Breast epithelium (tissue), 4 donors: ENCODE results near the gene AMER3. TPM values are rescaled to one million over a fixed set of nuclear protein-coding genes. Genes with fewer than 3 reads are reported as not detected.

ENCODE experiments used
- DNase-seq, 2 donors: peaks; one replicate each; pipeline ENCODE4 v3.0.0-alpha.2; 2019; ENCODE audit warnings: low spot score in 2 of 2
- H3K27ac ChIP-seq, 2 donors: fragments of 200-600 bp; sonication (generic) in 1 of 2; one replicate each; pipeline ENCODE4 v1.5.1; 2016 to 2019; ENCODE audit warnings: mild to moderate bottlenecking in 1 of 2
- H3K27me3 ChIP-seq, 2 donors: fragments of 200-600 bp; sonication (generic) in 1 of 2; one replicate each; pipeline versions ENCODE4 v1.5.1 to v1.6.0; 2017 to 2019; ENCODE audit warnings: control low read depth in 1 of 2, mild to moderate bottlenecking in 1 of 2
- H3K36me3 ChIP-seq: fragments of 200-600 bp; one replicate; pipeline ENCODE4 v1.5.1; 2019
- H3K4me1 ChIP-seq, 2 donors: fragments of 200-600 bp; sonication (generic); one replicate each; pipeline ENCODE4 v1.5.1; 2016 to 2019; ENCODE audit warnings: control low read depth in 1 of 2
- H3K4me3 ChIP-seq, 3 donors: fragments of 200-600 bp; sonication (generic); 1 replicate in 2 of 3; 2 replicates in 1 of 3; pipeline ENCODE4 v1.5.1; 2016 to 2019; ENCODE audit warnings: mild to moderate bottlenecking in 3 of 3, moderate library complexity in 2 of 3
- H3K9me3 ChIP-seq, 2 donors: fragments of 200-600 bp; sonication (generic) in 1 of 2; one replicate each; pipeline ENCODE4 v1.5.1; 2016 to 2019; ENCODE audit warnings: control low read depth in 1 of 2
- CTCF ChIP-seq, 3 donors: fragments of 450-650 bp; IDR thresholded peaks; one replicate each; pipeline ENCODE4 v1.5.1; 2016 to 2017; ENCODE audit warnings: antibody characterized with exemption in 3 of 3, mild to moderate bottlenecking in 3 of 3, moderate library complexity in 3 of 3
- POLR2A ChIP-seq: fragments of 450-650 bp; IDR thresholded peaks from one replicate; pipeline ENCODE4 v1.6.1; 2016; ENCODE audit warnings: antibody characterized with exemption, mild to moderate bottlenecking, moderate library complexity
- POLR2AphosphoS5 ChIP-seq, 3 donors: sonication (generic); formaldehyde crosslinking; IDR thresholded peaks; one replicate each; pipeline ENCODE4 v1.6.1; 2017; ENCODE audit warnings: antibody characterized with exemption in 3 of 3
- intact Hi-C: fragments of 100-400 bp; cut with DNase I; formaldehyde crosslinking; loops from one replicate; pipeline ENCODE4 v1.15.1; 2023; ENCODE audit warnings: low total_unique reads
- total RNA-seq, 3 donors: library from RNA; depleted of rRNA; stranded (reverse); fragments of >200 nt; gene quantifications; one replicate each; pipeline ENCODE4 v1.1.0, GENCODE V29; 2016

AMER3 gene
- total RNA-seq, 3 donors from 2014 or later = not detected

GRCh38 chr2:130766711-130767407, 11.5 kb downstream of the AMER3 start:
- no peaks in the 10 kb centered on the region for H3K36me3 ChIP-seq
- TF ChIP-seq POLR2AphosphoS5 (IDR thresholded peaks at IDR 0.05) = no peak
- TF ChIP-seq CTCF (IDR thresholded peaks at IDR 0.05) = no peak
- no peak for TF ChIP-seq POLR2A
- H3K27ac ChIP-seq = no peak overlapping the region
- DNase-seq = no peak
- intact Hi-C loops = no loop called here
- H3K9me3 ChIP-seq = no peaks in the 10 kb centered on the region
- H3K4me3 ChIP-seq = no peak overlapping the region
- H3K4me1 ChIP-seq = no peaks in the 10 kb centered on the region
- peaks cover 0 to 18% of the 10 kb centered on the region in 2 donors for H3K27me3 ChIP-seq

- no peak for DNase-seq
- TF ChIP-seq POLR2A (no peak), CTCF (IDR thresholded peaks at IDR 0.05) (no peak), POLR2AphosphoS5 (IDR thresholded peaks at IDR 0.05) (no peak)
- no peak overlapping the region for H3K4me3 ChIP-seq
- H3K27me3 ChIP-seq = peaks cover 0 to 13% of the 10 kb centered on the region in 2 donors
- intact Hi-C loops = no loop called here
- H3K4me1 ChIP-seq = no peaks in the 10 kb centered on the region
- no peak overlapping the region for H3K27ac ChIP-seq
- no peaks in the 10 kb centered on the region for H3K36me3 ChIP-seq
- no peaks in the 10 kb centered on the region for H3K9me3 ChIP-seq
Observed at GRCh38 chr2:130767408-130767775, 12.1 kb downstream of the AMER3 start.

GRCh38 chr2:130768191-130768855, 13.0 kb downstream of the AMER3 start:
- no peaks in the 10 kb centered on the region for H3K36me3 ChIP-seq
- H3K4me1 ChIP-seq = no peaks in the 10 kb centered on the region
- H3K27ac ChIP-seq = no peak overlapping the region
- TF ChIP-seq POLR2AphosphoS5 (IDR thresholded peaks at IDR 0.05) = no peak
- no peak for TF ChIP-seq POLR2A
- no peak for TF ChIP-seq CTCF (IDR thresholded peaks at IDR 0.05)
- H3K9me3 ChIP-seq = no peaks in the 10 kb centered on the region
- DNase-seq = no peak
- H3K27me3 ChIP-seq = peaks cover 0 to 5% of the 10 kb centered on the region in 2 donors
- intact Hi-C loops = loop anchor here (1.0 kb wide), 1 partner anchor 42 kb away; no protein-coding TSS in a partner anchor
- no peak overlapping the region for H3K4me3 ChIP-seq

GRCh38 chr2:130769343-130769907, 14.1 kb downstream of the AMER3 start:
- Histone ChIP-seq H3K27ac (no peak overlapping the region), H3K36me3 (no peaks in the 10 kb centered on the region), H3K4me3 (no peak overlapping the region), H3K9me3 (no peaks in the 10 kb centered on the region), H3K4me1 (no peaks in the 10 kb centered on the region), H3K27me3 (no peaks in the 10 kb centered on the region)
- no peak for TF ChIP-seq POLR2A
- TF ChIP-seq POLR2AphosphoS5 (IDR thresholded peaks at IDR 0.05) = no peak
- TF ChIP-seq CTCF (IDR thresholded peaks at IDR 0.05) = no peak
- intact Hi-C loops = no loop called here
- no peak for DNase-seq

GRCh38 chr2:130776550-130776949, 21.2 kb downstream of the AMER3 start:
- Histone ChIP-seq H3K27ac (no peak overlapping the region), H3K4me3 (no peak overlapping the region), H3K27me3 (no peaks in the 10 kb centered on the region), H3K4me1 (no peaks in the 10 kb centered on the region), H3K9me3 (no peaks in the 10 kb centered on the region), H3K36me3 (no peaks in the 10 kb centered on the region)
- TF ChIP-seq CTCF (IDR thresholded peaks at IDR 0.05) (no peak), POLR2A (no peak), POLR2AphosphoS5 (IDR thresholded peaks at IDR 0.05) (no peak)
- no peak for DNase-seq
- intact Hi-C loops = no loop called here
